Measurements from ENCODE around the gene SAT2.

SAT2 gene

DNA sequence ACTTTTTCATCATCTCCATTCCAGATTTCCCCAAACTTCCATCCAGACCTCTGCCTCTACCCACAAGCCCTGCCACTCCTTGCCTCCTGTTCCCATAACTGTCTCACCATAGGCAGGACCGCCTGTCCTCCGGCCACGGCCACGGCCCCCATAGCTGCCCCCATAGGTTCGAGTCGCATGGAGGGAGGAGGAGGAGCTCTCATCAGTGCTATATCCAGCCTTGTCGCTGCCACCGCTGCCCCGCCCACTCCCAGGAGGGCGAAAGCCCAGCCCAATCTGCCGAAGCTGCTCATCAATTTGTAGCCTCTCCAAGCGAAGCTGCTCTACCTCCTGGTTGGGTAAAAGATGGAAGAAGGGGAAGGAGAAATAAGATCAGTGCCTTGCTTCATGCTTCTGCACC is 34.3 kb downstream of the SAT2 start:
- TF ChIP-seq, protein P1, sequence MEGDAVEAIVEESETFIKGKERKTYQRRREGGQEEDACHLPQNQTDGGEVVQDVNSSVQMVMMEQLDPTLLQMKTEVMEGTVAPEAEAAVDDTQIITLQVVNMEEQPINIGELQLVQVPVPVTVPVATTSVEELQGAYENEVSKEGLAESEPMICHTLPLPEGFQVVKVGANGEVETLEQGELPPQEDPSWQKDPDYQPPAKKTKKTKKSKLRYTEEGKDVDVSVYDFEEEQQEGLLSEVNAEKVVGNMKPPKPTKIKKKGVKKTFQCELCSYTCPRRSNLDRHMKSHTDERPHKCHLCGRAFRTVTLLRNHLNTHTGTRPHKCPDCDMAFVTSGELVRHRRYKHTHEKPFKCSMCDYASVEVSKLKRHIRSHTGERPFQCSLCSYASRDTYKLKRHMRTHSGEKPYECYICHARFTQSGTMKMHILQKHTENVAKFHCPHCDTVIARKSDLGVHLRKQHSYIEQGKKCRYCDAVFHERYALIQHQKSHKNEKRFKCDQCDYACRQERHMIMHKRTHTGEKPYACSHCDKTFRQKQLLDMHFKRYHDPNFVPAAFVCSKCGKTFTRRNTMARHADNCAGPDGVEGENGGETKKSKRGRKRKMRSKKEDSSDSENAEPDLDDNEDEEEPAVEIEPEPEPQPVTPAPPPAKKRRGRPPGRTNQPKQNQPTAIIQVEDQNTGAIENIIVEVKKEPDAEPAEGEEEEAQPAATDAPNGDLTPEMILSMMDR (IDR thresholded peaks at IDR 0.05) = no peak
- peaks cover 64% of the 10 kb centered on the region for H3K36me3 Mint-ChIP-seq (ENCODE audit: low read depth)
- H3K4me1 Mint-ChIP-seq = peaks cover 27% of the 10 kb centered on the region
- peak overlapping the region; percentile 23 for H3K27ac Mint-ChIP-seq
- H3K27me3 Mint-ChIP-seq (ENCODE audit: low read depth, poor library complexity) = no peaks in the 10 kb centered on the region
- no peak overlapping the region for H3K4me3 Mint-ChIP-seq
- no peak for DNase-seq
- no peaks in the 10 kb centered on the region for H3K9me3 Mint-ChIP-seq

DNA sequence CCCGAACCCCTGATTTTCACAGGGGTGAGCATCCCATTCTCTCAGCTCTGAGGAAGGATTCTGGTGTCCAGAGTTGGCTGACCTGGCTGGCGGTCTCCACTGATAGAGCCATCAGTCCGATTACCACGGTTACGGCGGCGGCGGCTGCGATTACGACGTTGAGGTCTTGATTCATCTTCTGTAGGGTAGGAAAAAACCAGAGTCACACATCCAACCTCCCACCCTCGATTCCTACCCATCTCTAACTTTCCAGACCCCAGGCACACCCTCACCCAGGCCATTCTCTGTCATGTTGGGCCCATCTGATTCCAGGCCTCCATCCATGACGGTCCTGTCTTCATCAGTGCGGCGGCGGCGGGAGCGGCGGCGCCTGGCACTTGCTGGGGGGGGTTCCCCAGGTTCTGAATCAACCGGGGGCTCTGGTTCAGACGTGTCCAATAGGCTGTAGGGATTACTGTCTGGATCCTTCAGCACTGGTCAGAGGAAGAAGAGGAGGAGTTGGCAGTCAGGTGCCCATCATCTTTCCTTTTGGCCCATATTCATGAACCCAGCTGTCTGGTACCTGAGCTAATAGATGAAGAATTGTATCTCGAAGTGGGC is 35.1 kb downstream of the SAT2 start:
- Mint-ChIP-seq H3K36me3 (ENCODE audit: low read depth) (peaks cover 60% of the 10 kb centered on the region), H3K27ac (peak overlapping the region; percentile 70), H3K9me3 (no peaks in the 10 kb centered on the region), H3K27me3 (ENCODE audit: low read depth, poor library complexity) (no peaks in the 10 kb centered on the region), H3K4me3 (no peak overlapping the region), H3K4me1 (peaks cover 30% of the 10 kb centered on the region)
- DNase-seq = no peak
- TF ChIP-seq, protein P1 (IDR thresholded peaks at IDR 0.05) = no peak

DNA sequence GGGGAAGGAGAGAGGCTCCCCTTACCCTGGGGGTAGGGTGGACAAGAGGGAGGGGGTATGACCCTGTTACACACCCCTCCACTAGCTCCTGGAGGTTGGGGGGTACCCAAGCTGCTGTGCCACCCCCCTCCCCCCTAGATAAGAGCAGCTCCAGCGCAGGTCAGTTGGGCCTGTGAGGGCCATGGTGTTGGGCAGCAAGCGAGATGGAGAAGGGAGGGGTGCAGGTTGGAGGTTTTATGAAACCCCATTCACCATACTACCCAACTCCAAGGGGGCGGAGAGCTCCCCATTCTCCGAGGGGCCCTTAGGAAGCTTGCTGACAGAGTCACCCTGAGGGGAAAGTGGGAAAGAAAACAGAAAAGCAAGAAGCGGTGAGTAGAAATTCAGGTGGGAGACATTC is 36.0 kb downstream of the SAT2 start:
- Mint-ChIP-seq H3K27ac (peak overlapping the region; percentile 30), H3K4me3 (no peak overlapping the region), H3K36me3 (ENCODE audit: low read depth) (peaks cover 51% of the 10 kb centered on the region), H3K9me3 (no peaks in the 10 kb centered on the region), H3K4me1 (peaks cover 32% of the 10 kb centered on the region), H3K27me3 (ENCODE audit: low read depth, poor library complexity) (no peaks in the 10 kb centered on the region)
- no peak for DNase-seq
- TF ChIP-seq, protein P1 (IDR thresholded peaks at IDR 0.05) = no peak

DNA sequence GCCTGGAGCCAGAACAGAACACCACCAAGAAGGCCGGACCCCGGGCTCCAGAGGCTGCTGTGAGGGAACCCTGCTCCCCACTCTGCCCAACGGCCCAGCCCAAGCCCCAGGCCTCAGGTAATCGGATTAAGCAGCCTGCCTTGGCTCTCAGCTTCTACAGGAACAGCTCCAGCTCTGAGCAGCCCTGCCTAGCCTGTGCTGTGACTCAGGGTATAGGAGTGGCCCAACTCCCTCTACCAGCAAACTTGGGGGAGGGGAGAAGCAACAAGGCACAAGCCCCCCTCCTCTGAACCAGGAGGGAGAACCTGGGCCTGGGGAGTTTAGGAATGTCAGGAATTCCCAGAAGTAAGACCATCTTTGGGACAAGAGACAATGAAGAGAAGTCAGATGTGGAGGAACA is 36.9 kb downstream of the SAT2 start:
- no peak for DNase-seq
- no peak overlapping the region for H3K27ac Mint-ChIP-seq
- H3K4me3 Mint-ChIP-seq = no peak overlapping the region

DNA sequence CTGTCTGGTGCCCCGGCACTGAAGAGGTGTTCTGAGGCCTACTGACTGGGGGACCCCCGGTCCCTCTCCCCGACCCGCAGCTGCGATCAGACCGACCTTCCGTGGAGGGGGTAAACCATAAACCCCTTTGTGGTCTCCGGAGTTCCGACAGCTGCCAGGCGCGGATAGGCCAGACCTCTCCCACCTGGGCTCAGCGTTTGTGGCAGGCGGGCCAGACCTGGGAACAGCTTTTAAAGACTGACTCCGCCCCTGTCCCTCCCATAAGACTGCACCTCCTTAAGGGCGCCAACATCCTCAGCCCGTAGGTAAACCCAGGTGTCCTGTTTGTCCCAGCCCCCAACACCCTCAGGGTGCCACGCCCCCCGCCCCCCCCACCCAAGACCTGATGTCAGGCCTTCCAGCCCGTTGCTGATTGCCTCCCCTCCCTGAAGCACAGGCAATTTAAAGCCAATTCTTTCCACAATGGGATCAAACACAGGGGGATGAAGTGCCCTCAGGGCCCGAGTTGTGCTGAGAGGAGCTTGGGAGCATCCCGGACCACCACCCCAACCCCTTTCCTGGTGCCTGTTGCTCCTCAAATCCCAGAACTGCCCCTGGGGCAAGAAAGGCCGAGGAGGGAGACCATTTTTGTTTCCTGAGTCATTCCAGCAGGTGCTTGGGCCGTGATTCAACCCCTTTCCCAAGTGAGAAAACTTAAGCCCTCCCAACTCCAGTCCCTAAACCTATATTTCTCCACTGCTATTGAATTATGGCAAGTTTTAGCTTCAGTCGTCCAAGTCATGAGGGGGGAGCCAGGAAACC is 37.5 kb downstream of the SAT2 start, which contains the start of gene SOX15:
TSS of gene SOX15 (minus strand) at position 204 of the 801 bp plus-strand sequence. CDS start 418 bp downstream, outside the sequence.
- no peak within 1 kb of the TSS for H3K4me3 Mint-ChIP-seq
- peaks cover 40% of the 10 kb centered on the region for H3K4me1 Mint-ChIP-seq
- no peaks in the 10 kb centered on the region for H3K27me3 Mint-ChIP-seq (ENCODE audit: low read depth, poor library complexity)
- TF ChIP-seq, protein P1 (IDR thresholded peaks at IDR 0.05) = no peak
- no peak for DNase-seq
- H3K27ac Mint-ChIP-seq = no peak within 1 kb of the TSS
- H3K36me3 Mint-ChIP-seq (ENCODE audit: low read depth) = peaks cover 40% of the 10 kb centered on the region
- no peaks in the 10 kb centered on the region for H3K9me3 Mint-ChIP-seq

More for the DNA sequence above, 36.9 kb downstream of the SAT2 start:
- Mint-ChIP-seq H3K27me3 (ENCODE audit: low read depth, poor library complexity) (no peaks in the 10 kb centered on the region), H3K9me3 (no peaks in the 10 kb centered on the region), H3K4me1 (peaks cover 36% of the 10 kb centered on the region), H3K36me3 (ENCODE audit: low read depth) (peaks cover 45% of the 10 kb centered on the region)
- TF ChIP-seq, protein P1 (IDR thresholded peaks at IDR 0.05) = no peak
